ENCODE measurements around the gene MSRB2. TPM values are rescaled to one million over a fixed set of nuclear protein-coding genes. Genes with fewer than 3 reads are reported as not detected.

Gene MSRB2
- polyA plus RNA-seq, 3 donors, result 19.7 to 37.3 (median 31.6) TPM

GRCh38 chr10:23157691-23158369, 62.5 kb downstream of the MSRB2 start:
- Mint-ChIP-seq H3K27ac (peak overlapping the region in 1 of 7 donors; percentile 25), H3K4me1 (peaks cover 2% of the 10 kb centered on the region), H3K4me3 (no peak overlapping the region), H3K9me3 (no peaks in the 10 kb centered on the region), H3K27me3 (ENCODE audit: low read depth in 3 of 3) (peaks cover 9 to 18% (median 11%) of the 10 kb centered on the region in 3 donors), H3K36me3 (no peaks in the 10 kb centered on the region)
- Histone ChIP-seq H3K9me3 (replicated peaks in 1 of 2; ENCODE audit: control insufficient read depth in 1 of 2, insufficient read depth in 1 of 2, low read length in 2 of 2) (no peaks in the 10 kb centered on the region), H3K27me3 (ENCODE audit: control insufficient read depth in 2 of 2, insufficient read depth in 2 of 2, low read length in 2 of 2) (peaks cover 0 to 3% of the 10 kb centered on the region in 2 donors), H2AFZ (ENCODE audit: insufficient read depth, low read depth, low read length, poor library complexity, severe bottlenecking) (no peak overlapping the region), H3K36me3 (replicated peaks in 1 of 2; ENCODE audit: control insufficient read depth in 1 of 2, insufficient read depth in 2 of 2, low read length in 2 of 2) (no peaks in the 10 kb centered on the region), H3K4me3 (replicated peaks in 1 of 3; ENCODE audit: low read depth in 2 of 3, low read length in 3 of 3) (no peak overlapping the region), H4K20me1 (ENCODE audit: insufficient read depth, low read length) (no peaks in the 10 kb centered on the region), H3K4me2 (replicated peaks; ENCODE audit: extremely low read depth, low read length, poor library complexity, severe bottlenecking) (peak overlapping the region; percentile 4), H3K9ac (ENCODE audit: insufficient read depth, low read length, poor library complexity, severe bottlenecking) (no peak overlapping the region), H3K79me2 (ENCODE audit: insufficient read depth, low read length) (no peaks in the 10 kb centered on the region), H3K4me1 (ENCODE audit: control insufficient read depth in 1 of 2, insufficient read depth in 2 of 2, low read length in 2 of 2) (no peaks in the 10 kb centered on the region), H3K27ac (ENCODE audit: low read depth in 1 of 2, low read length in 2 of 2) (no peak overlapping the region)
- intact Hi-C loops (cut with micrococcal nuclease), result loop anchor here (2.0 to 10.0 kb wide), 3 partner anchors 1039 to 1357 kb away; no protein-coding TSS in a partner anchor
- peak in 2 of 3 donors; percentile 1 to 12 for DNase-seq
- 55% methylated on average over 2 of the region's 12 CpGs for WGBS (ENCODE audit: insufficient coverage)
- TF ChIP-seq, protein P1, sequence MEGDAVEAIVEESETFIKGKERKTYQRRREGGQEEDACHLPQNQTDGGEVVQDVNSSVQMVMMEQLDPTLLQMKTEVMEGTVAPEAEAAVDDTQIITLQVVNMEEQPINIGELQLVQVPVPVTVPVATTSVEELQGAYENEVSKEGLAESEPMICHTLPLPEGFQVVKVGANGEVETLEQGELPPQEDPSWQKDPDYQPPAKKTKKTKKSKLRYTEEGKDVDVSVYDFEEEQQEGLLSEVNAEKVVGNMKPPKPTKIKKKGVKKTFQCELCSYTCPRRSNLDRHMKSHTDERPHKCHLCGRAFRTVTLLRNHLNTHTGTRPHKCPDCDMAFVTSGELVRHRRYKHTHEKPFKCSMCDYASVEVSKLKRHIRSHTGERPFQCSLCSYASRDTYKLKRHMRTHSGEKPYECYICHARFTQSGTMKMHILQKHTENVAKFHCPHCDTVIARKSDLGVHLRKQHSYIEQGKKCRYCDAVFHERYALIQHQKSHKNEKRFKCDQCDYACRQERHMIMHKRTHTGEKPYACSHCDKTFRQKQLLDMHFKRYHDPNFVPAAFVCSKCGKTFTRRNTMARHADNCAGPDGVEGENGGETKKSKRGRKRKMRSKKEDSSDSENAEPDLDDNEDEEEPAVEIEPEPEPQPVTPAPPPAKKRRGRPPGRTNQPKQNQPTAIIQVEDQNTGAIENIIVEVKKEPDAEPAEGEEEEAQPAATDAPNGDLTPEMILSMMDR (IDR thresholded peaks at IDR 0.05), result no peak

DNA sequence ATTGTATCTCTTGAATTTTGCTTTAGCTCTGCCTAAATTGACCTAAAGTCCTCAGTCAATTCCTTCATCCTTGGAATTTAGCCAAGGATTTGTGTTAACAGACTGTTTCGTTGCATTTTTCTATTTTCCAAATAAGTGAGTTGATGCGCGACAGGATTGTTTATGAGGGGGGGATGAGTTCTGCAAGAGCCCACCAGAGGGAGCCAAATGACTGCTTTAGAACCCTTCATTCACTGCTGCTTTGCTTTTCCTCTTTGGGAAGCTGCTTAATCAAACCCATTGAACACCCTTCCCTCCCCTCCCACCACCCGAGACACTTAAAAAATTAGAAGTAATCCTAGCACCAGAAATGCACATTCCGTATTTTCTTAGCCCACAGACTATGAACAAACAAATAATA, 63.0 kb downstream of the MSRB2 start:
- Mint-ChIP-seq H3K9me3 (no peaks in the 10 kb centered on the region), H3K4me3 (no peak overlapping the region), H3K27ac (no peak overlapping the region), H3K4me1 (peaks cover 2% of the 10 kb centered on the region), H3K36me3 (no peaks in the 10 kb centered on the region), H3K27me3 (ENCODE audit: low read depth in 3 of 3) (peaks cover 9 to 21% (median 11%) of the 10 kb centered on the region in 3 donors)
- H3K4me2 ChIP-seq (replicated peaks; ENCODE audit: extremely low read depth, low read length, poor library complexity, severe bottlenecking), result peak overlapping the region; percentile 4
- intact Hi-C loops (cut with micrococcal nuclease), result loop anchor here (2.0 to 10.0 kb wide), 3 partner anchors 1039 to 1356 kb away; no protein-coding TSS in a partner anchor
- H3K36me3 ChIP-seq (replicated peaks in 1 of 2; ENCODE audit: control insufficient read depth in 1 of 2, insufficient read depth in 2 of 2, low read length in 2 of 2), result no peaks in the 10 kb centered on the region
- no peaks in the 10 kb centered on the region for H4K20me1 ChIP-seq (ENCODE audit: insufficient read depth, low read length)
- DNase-seq, result peak; percentile 17 to 49 (median 34)
- H3K4me1 ChIP-seq (ENCODE audit: control insufficient read depth in 1 of 2, insufficient read depth in 2 of 2, low read length in 2 of 2), result no peaks in the 10 kb centered on the region
- H3K79me2 ChIP-seq (ENCODE audit: insufficient read depth, low read length), result no peaks in the 10 kb centered on the region
- H3K9me3 ChIP-seq (replicated peaks in 1 of 2; ENCODE audit: control insufficient read depth in 1 of 2, insufficient read depth in 1 of 2, low read length in 2 of 2), result no peaks in the 10 kb centered on the region
- no peak overlapping the region for H3K4me3 ChIP-seq (replicated peaks in 1 of 3; ENCODE audit: low read depth in 2 of 3, low read length in 3 of 3)
- no peak overlapping the region for H3K27ac ChIP-seq (ENCODE audit: low read depth in 1 of 2, low read length in 2 of 2)
- H3K27me3 ChIP-seq (ENCODE audit: control insufficient read depth in 2 of 2, insufficient read depth in 2 of 2, low read length in 2 of 2), result peaks cover 0 to 3% of the 10 kb centered on the region in 2 donors
- H3K9ac ChIP-seq (ENCODE audit: insufficient read depth, low read length, poor library complexity, severe bottlenecking), result no peak overlapping the region
- TF ChIP-seq, protein P1 (IDR thresholded peaks at IDR 0.05), result peak; percentile 95
- no peak overlapping the region for H2AFZ ChIP-seq (ENCODE audit: insufficient read depth, low read depth, low read length, poor library complexity, severe bottlenecking)
- 0% methylated on average over 1 of the region's 5 CpGs for WGBS (ENCODE audit: insufficient coverage)
